ENCODE results near the gene TAX1BP3.
"Not testable (repeated sequence)": the region's sequence is repeated elsewhere in the genome, so short reads cannot be mapped to it uniquely, and the experiment has no call there.

The TAX1BP3 gene

DNA sequence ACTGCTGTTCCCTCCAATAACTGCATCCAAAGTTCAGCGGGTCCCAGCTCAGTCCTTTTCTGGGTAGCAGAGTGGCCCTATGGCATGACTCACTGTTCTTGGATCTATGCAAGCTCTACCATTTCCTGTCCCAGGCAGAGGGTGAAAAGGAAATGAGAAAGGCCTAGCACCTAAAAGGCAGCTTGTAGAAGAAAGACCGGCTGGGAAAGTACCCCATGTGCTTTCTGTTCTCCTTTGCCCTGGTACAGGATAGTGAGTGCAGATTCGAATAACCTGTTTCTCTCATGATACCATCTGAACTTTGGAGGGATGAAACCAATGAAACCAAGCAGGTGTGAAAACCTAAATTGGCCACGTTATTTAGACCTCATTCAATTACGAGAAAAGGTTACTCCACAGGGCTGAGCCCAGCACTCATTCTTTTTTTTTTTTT, 42.6 kb upstream of the TAX1BP3 start:
- Histone ChIP-seq H3K9me2 (replicated peaks; ENCODE audit: insufficient read depth, low read length) (no peaks in the 10 kb centered on the region), H3K27me3 (replicated peaks; ENCODE audit: insufficient read depth, low read length) (no peaks in the 10 kb centered on the region), H3K9ac (ENCODE audit: low read length) (peak overlapping the region; percentile 58; the same call in 1 of the 2 replicates), H4K20me1 (ENCODE audit: insufficient read depth, low read length) (no peaks in the 10 kb centered on the region), H3K36me3 (replicated peaks; ENCODE audit: insufficient read depth, low read length) (no peaks in the 10 kb centered on the region), H3K27ac (ENCODE audit: low read length) (peak overlapping the region; percentile 97), H3K4me1 (ENCODE audit: low read length) (peaks cover 32% of the 10 kb centered on the region), H2AFZ (ENCODE audit: low read length) (peak overlapping the region; percentile 57; the same call in 1 of the 2 replicates), H3K4me3 (ENCODE audit: low read length) (peak overlapping the region; percentile 32), H3F3A (ENCODE audit: insufficient read depth, low read length) (peaks cover 33% of the 10 kb centered on the region), H3K9me3 (replicated peaks; ENCODE audit: insufficient read depth, low read length) (no peaks in the 10 kb centered on the region), H3K79me2 (ENCODE audit: low read length) (no peaks in the 10 kb centered on the region; the same call in 1 of the 2 replicates), H3K4me2 (ENCODE audit: low read depth, low read length) (peak overlapping the region; percentile 78; the same call in 1 of the 2 replicates)
- DNase-seq, result peak; percentile 96
- TF ChIP-seq EZH2phosphoT487 (IDR thresholded peaks at IDR 0.05; ENCODE audit: low read length), result no peak
- TF ChIP-seq EZH2 (optimal IDR thresholded peaks at IDR 0.05; ENCODE audit: low read depth, low read length), result no peak
- TF ChIP-seq, protein P1, sequence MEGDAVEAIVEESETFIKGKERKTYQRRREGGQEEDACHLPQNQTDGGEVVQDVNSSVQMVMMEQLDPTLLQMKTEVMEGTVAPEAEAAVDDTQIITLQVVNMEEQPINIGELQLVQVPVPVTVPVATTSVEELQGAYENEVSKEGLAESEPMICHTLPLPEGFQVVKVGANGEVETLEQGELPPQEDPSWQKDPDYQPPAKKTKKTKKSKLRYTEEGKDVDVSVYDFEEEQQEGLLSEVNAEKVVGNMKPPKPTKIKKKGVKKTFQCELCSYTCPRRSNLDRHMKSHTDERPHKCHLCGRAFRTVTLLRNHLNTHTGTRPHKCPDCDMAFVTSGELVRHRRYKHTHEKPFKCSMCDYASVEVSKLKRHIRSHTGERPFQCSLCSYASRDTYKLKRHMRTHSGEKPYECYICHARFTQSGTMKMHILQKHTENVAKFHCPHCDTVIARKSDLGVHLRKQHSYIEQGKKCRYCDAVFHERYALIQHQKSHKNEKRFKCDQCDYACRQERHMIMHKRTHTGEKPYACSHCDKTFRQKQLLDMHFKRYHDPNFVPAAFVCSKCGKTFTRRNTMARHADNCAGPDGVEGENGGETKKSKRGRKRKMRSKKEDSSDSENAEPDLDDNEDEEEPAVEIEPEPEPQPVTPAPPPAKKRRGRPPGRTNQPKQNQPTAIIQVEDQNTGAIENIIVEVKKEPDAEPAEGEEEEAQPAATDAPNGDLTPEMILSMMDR (IDR thresholded peaks at IDR 0.05; ENCODE audit: low read length), result no peak

DNA sequence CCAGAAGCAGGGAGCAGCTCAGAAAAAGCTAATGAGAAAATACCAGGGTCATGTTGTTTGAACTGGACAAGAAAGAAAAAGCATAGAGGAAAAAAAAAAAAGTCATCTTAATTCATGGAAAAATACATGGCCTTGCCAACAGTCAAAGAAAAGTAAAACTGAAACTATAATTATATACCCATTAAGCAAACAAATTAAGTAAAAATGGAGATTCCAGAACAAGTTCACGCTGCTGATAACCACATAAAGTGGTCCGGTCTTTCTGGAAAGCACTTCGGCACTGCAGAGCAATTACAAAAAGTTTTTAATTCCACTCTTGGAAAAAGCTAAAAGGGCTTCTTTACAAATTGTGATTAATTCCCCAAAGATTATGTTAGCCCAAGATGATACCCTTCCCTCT, 40.0 kb upstream of the TAX1BP3 start:
- H3K4me2 ChIP-seq (ENCODE audit: low read depth, low read length), result no peak overlapping the region; the same call in 1 of the 2 replicates
- H3K27me3 ChIP-seq (replicated peaks; ENCODE audit: insufficient read depth, low read length), result no peaks in the 10 kb centered on the region
- H3K4me1 ChIP-seq (ENCODE audit: low read length), result peaks cover 32% of the 10 kb centered on the region
- H3K36me3 ChIP-seq (replicated peaks; ENCODE audit: insufficient read depth, low read length), result no peaks in the 10 kb centered on the region
- no peaks in the 10 kb centered on the region for H4K20me1 ChIP-seq (ENCODE audit: insufficient read depth, low read length)
- no peaks in the 10 kb centered on the region for H3K9me2 ChIP-seq (replicated peaks; ENCODE audit: insufficient read depth, low read length)
- peak; percentile 19 for DNase-seq
- H3F3A ChIP-seq (ENCODE audit: insufficient read depth, low read length), result peaks cover 33% of the 10 kb centered on the region
- H3K27ac ChIP-seq (ENCODE audit: low read length), result no peak overlapping the region
- no peak for TF ChIP-seq EZH2phosphoT487 (IDR thresholded peaks at IDR 0.05; ENCODE audit: low read length)
- no peak for TF ChIP-seq EZH2 (optimal IDR thresholded peaks at IDR 0.05; ENCODE audit: low read depth, low read length)
- TF ChIP-seq, protein P1 (IDR thresholded peaks at IDR 0.05; ENCODE audit: low read length), result no peak
- H2AFZ ChIP-seq (ENCODE audit: low read length), result no peak overlapping the region
- no peaks in the 10 kb centered on the region for H3K79me2 ChIP-seq (ENCODE audit: low read length)
- H3K9ac ChIP-seq (ENCODE audit: low read length), result no peak overlapping the region
- H3K4me3 ChIP-seq (ENCODE audit: low read length), result no peak overlapping the region
- no peaks in the 10 kb centered on the region for H3K9me3 ChIP-seq (replicated peaks; ENCODE audit: insufficient read depth, low read length)

DNA sequence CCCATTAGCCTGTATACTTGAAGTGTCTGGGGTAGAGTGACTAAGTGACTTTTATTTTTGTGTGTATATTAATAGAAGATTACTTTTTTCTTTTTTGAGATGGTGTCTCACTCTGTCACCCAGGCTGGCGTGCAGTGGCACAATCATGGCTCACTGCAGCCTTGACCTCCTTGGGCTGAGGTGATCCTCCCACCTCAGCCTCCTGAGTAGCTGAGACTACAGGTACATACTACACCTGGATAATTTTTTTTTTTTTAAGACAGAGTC, 37.3 kb upstream of the TAX1BP3 start:
- not testable (repeated sequence) for H2AFZ ChIP-seq (ENCODE audit: low read length); H3K9ac ChIP-seq (ENCODE audit: low read length)

DNA sequence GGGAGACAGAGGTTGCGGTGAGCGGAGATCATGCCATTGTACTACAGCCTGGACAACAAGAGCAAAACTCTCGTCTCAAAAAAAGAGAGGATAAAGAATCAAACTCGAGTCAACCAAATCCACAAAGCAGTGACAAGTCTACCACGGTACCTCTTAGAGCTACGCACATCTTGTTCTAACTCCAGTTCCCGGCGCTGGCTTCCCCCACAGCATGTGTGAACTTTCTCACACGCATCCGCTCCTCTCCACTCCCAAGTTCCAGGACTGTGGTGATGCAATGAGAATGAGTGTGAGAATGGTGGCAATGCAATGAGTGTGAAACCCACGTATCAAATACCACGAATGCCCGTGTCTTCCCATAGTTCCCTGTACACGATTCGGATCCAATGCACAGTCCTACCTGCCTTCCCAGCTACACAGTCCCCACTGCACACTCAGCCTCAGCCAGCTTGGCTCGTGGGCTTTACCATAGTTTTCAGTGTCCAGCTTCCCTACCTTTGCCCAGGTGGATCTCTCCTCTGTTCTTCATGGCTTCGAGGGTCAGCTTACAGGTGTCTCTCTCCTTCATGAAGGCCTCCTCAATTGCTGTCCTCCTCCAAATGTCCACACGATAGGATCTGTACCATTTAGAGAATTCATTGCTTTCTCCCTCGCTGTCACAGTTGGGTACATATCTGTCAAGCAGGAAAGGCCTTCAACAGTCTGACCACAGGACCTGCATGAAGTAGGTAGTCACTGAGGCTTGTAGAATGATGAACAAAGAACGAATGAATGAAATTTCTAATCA, 36.7 kb upstream of the TAX1BP3 start:
- Histone ChIP-seq H3K79me2 (ENCODE audit: low read length) (no peaks in the 10 kb centered on the region), H3K9me2 (replicated peaks; ENCODE audit: insufficient read depth, low read length) (no peaks in the 10 kb centered on the region), H2AFZ (ENCODE audit: low read length) (no peak overlapping the region), H3K4me1 (ENCODE audit: low read length) (peaks cover 17% of the 10 kb centered on the region), H3K4me2 (ENCODE audit: low read depth, low read length) (no peak overlapping the region), H3K27me3 (replicated peaks; ENCODE audit: insufficient read depth, low read length) (no peaks in the 10 kb centered on the region), H3K9me3 (replicated peaks; ENCODE audit: insufficient read depth, low read length) (no peaks in the 10 kb centered on the region), H3K9ac (ENCODE audit: low read length) (no peak overlapping the region), H4K20me1 (ENCODE audit: insufficient read depth, low read length) (no peaks in the 10 kb centered on the region), H3K36me3 (replicated peaks; ENCODE audit: insufficient read depth, low read length) (no peaks in the 10 kb centered on the region), H3K4me3 (ENCODE audit: low read length) (no peak overlapping the region), H3F3A (ENCODE audit: insufficient read depth, low read length) (peaks cover 4% of the 10 kb centered on the region; the same call in 1 of the 2 replicates), H3K27ac (ENCODE audit: low read length) (no peak overlapping the region)
- TF ChIP-seq, protein P1 (IDR thresholded peaks at IDR 0.05; ENCODE audit: low read length), result no peak
- TF ChIP-seq EZH2phosphoT487 (IDR thresholded peaks at IDR 0.05; ENCODE audit: low read length), result no peak
- no peak for TF ChIP-seq EZH2 (optimal IDR thresholded peaks at IDR 0.05; ENCODE audit: low read depth, low read length)
- no peak for DNase-seq

More for the DNA sequence above, 37.3 kb upstream of the TAX1BP3 start:
- H3K9me2 ChIP-seq (replicated peaks; ENCODE audit: insufficient read depth, low read length); H3K27ac ChIP-seq (ENCODE audit: low read length); DNase-seq; H3K4me3 ChIP-seq (ENCODE audit: low read length); H4K20me1 ChIP-seq (ENCODE audit: insufficient read depth, low read length); H3K9me3 ChIP-seq (replicated peaks; ENCODE audit: insufficient read depth, low read length); H3K27me3 ChIP-seq (replicated peaks; ENCODE audit: insufficient read depth, low read length); H3F3A ChIP-seq (ENCODE audit: insufficient read depth, low read length); H3K79me2 ChIP-seq (ENCODE audit: low read length); H3K36me3 ChIP-seq (replicated peaks; ENCODE audit: insufficient read depth, low read length); H3K4me2 ChIP-seq (ENCODE audit: low read depth, low read length): not testable (repeated sequence)
- H3K4me1 ChIP-seq (ENCODE audit: low read length), result peaks cover 17% of the 10 kb centered on the region

DNA sequence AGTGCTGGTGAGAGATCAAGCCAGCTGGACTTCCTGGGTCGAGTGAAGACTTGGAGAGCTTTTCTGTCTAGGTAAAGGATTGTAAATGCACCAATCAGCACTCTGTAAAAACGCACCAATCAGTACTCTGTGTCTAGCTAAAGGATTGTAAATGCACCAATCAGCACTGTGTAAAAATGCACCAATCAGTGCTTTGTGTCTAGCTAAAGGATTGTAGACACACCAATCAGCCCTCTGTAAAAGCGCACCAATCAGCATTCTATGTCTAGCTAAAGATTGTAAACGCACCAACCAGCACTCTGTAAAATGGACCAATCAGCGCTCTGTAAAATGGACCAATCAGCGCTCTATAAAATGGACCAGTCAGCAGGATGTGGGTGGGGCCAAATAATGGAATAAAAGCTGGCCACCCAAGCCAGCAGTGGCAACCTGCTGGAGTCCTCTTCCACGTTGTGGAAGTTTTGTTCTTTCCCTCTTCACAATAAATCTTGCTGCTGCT, 33.7 kb upstream of the TAX1BP3 start:
- H4K20me1 ChIP-seq (ENCODE audit: insufficient read depth, low read length); H3K4me1 ChIP-seq (ENCODE audit: low read length); DNase-seq; H3K4me2 ChIP-seq (ENCODE audit: low read depth, low read length); H3K27me3 ChIP-seq (replicated peaks; ENCODE audit: insufficient read depth, low read length); H3F3A ChIP-seq (ENCODE audit: insufficient read depth, low read length); H3K36me3 ChIP-seq (replicated peaks; ENCODE audit: insufficient read depth, low read length); H3K9me2 ChIP-seq (replicated peaks; ENCODE audit: insufficient read depth, low read length); H3K9ac ChIP-seq (ENCODE audit: low read length); H3K4me3 ChIP-seq (ENCODE audit: low read length); H3K79me2 ChIP-seq (ENCODE audit: low read length); H3K27ac ChIP-seq (ENCODE audit: low read length); H2AFZ ChIP-seq (ENCODE audit: low read length); H3K9me3 ChIP-seq (replicated peaks; ENCODE audit: insufficient read depth, low read length): not testable (repeated sequence)
